ENCODE data around the gene CALML6.

DNA sequence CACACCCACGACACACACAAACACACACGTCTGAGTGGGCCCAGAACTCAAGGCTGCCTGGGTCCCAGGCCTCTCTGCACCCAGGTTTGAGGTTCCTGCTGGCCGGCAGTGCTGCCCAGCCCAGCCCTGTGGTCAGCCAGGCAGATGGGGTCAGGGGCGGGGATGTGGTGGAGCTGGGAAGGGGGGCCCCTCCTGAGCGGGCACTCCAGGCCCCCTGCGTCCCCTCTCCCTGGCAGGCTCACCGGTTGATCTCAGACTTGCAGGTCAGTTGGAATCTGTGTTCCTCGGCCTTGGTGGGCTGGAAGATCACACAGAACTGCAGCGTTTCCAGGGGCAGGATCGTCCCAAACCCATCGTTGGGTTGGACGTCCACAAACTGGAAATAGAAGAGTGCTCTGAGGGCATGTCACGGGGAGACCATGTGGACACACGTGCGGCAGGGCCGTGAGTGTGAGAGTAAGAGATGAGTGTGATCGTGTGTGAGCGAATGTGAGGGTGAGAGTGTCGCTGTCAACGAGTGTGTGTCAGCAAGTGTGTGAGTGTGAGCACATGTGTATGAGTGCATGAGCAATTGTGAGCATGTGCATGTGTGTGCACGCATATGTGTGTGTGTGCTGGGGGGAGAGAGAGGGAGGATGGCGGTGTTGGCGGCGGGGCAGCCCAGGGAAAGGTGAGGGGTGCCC is 23.7 kb downstream of the CALML6 start:
- TF ChIP-seq, protein P1, sequence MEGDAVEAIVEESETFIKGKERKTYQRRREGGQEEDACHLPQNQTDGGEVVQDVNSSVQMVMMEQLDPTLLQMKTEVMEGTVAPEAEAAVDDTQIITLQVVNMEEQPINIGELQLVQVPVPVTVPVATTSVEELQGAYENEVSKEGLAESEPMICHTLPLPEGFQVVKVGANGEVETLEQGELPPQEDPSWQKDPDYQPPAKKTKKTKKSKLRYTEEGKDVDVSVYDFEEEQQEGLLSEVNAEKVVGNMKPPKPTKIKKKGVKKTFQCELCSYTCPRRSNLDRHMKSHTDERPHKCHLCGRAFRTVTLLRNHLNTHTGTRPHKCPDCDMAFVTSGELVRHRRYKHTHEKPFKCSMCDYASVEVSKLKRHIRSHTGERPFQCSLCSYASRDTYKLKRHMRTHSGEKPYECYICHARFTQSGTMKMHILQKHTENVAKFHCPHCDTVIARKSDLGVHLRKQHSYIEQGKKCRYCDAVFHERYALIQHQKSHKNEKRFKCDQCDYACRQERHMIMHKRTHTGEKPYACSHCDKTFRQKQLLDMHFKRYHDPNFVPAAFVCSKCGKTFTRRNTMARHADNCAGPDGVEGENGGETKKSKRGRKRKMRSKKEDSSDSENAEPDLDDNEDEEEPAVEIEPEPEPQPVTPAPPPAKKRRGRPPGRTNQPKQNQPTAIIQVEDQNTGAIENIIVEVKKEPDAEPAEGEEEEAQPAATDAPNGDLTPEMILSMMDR (IDR thresholded peaks at IDR 0.05 in 4 of 5, conservative IDR thresholded peaks at IDR 0.05 in 1 of 5), result no peak
- no peak for TF ChIP-seq POLR2A (IDR thresholded peaks at IDR 0.05)

Measured in gastrocnemius medialis (tissue), 4 donors.